GM10847 (cell line): Measurements from ENCODE around the gene C11orf86.

ENCODE experiments used
- POLR2A ChIP-seq: IDR thresholded peaks from 2 replicates; pipeline ENCODE4 v1.6.1; 2011; ENCODE audit not compliant: insufficient read length; ENCODE audit errors: extremely low read depth

C11orf86 gene

GRCh38 chr11:66978229-66978628, 3.1 kb downstream of the C11orf86 start:
- no peak for TF ChIP-seq POLR2A

DNA sequence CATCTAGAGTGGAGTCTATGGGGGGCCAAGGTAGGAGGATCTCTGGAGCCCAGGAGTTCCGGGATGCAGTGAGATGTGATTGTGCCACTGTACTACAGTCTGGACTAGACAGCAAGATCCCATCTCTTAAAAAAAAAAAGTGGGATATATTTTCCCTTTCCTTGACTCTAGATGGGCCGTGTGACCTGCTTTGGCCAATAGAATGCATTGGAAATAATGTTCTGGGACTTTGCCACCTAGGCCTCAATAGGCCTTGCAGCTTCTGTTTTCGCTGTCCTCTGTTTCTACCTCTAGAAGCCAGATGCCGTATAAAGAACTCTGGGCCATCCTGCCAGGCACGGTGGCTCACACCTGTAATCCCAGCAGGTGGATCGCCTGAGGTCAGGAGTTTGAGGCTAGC, 3.6 kb downstream of the C11orf86 start:
- no peak for TF ChIP-seq POLR2A

- no peak for TF ChIP-seq POLR2A
These were observed 4.4 kb downstream of the C11orf86 start for GRCh38 chr11:66979336-66979980.

- no peak for TF ChIP-seq POLR2A
These were observed 7.0 kb downstream of the C11orf86 start for GRCh38 chr11:66981976-66982578.

- no peak for TF ChIP-seq POLR2A
These were observed 8.3 kb downstream of the C11orf86 start for GRCh38 chr11:66983275-66983924.

- TF ChIP-seq POLR2A = no peak
These were observed 10.5 kb downstream of the C11orf86 start for GRCh38 chr11:66985508-66986177.

DNA sequence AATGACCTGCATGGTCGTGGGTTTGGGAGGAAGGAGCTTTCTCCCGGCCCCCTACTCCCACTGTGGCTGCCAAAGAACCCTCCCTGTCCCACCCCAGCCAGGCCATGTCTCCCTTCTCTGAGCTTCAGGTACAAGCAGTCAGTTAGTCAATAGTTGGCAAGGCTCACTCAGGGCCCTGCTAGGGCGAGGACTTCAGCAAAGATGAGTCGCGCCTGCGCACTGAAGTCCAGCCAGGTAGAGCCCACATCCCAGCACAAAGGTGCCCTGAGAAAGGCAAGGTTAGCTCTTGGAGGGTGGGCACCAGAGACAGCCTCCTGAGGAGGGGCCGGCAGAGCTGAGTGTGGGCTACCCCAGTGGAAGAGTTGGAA, 11.1 kb downstream of the C11orf86 start:
- TF ChIP-seq POLR2A = no peak

DNA sequence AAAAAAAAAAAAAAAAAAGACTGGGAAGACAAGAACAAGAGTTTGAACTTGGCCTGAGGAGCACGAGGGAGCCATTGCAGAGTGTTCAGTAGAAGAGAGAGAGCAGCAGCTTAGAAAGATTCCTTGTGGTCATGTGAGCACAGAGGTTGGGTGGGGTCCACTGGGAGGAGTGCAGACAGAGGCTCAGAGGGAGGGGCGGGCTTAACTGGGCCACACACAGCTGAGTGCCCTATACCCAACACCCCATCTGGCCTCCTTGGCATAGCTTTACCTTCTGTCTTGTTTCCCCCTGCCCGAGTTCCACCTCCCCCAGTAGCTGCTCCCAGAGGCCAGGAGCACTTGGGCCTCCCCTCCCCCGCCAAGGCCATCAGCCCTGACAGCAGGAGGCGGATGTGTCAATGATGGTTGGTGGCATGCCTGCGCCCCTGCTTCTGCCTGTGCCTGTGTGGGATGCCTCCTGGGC, 12.1 kb downstream of the C11orf86 start:
- no peak for TF ChIP-seq POLR2A

GRCh38 chr11:66987924-66988637, 13.0 kb downstream of the C11orf86 start:
- TF ChIP-seq POLR2A = no peak

- TF ChIP-seq POLR2A = no peak
These were observed 16.9 kb downstream of the C11orf86 start for GRCh38 chr11:66992041-66992440.

DNA sequence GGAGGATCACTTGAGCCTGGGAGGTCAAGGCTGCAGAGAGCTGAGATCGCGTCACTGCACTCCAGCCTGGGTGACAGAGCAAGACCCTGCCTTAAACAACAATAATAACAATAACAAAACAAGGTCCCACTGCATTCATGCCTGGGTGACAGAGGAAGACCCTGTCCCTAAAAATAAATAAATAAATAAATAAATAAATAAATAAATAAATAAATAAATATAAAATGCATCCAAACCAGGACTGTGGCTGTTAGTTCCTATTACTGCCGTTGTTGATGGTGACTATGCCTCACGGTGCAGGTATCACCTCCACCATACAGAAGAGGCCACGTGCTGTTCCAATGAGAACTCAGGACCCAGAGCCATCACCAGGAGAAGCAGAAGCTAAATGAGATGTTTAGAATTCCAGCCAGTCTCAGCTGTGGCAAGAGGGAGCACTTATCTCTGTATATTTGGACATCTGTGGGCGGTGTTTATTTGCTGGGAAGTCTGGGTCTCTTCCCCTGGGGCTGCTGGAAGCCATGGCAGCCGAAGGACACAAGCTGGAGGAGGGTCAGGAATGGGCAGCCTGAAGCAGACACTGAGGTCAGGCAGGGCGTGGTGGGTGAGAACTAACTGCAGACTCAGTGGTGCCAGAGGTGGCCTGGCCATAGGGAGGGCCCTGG, 21.6 kb downstream of the C11orf86 start:
- no peak for TF ChIP-seq POLR2A

DNA sequence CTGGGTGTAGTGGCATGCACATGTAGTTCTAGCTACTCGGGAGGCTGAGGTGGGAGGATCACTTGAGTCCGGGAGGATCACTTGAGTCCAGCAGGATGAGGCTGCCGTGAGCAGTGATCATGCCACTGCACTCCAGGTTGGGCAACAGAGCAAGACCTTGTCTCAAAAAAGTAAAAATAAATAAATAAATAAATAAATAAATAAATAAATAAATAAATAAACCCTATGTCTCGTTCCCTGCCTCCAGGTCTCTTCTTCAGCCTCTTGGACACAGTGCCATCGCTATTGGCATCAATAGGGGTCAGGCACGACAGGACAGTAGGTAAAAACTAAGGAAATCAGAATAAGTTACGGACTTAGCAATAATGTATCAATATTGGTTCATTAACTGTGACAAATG, 24.5 kb downstream of the C11orf86 start:
- no peak for TF ChIP-seq POLR2A

DNA sequence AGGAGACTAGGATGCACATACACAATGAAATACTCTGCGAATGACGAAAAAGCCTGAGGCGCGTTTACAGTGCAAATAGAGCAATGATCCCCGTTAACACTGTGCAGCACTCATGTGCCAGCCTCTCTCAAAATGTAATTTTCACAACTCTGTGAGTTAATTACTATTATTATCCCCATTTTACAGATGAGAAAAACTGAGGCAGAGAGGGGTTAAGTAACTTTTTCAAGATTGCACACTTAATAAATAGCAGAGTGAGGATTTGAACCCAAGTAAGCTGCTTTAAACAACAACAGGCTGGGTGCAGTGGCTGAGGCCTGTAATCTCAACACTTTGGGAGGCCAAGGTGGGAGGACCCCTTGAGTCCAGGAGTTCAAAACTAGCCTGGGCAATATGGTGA, 26.2 kb downstream of the C11orf86 start:
- no peak for TF ChIP-seq POLR2A

- no peak for TF ChIP-seq POLR2A
These were observed 27.3 kb downstream of the C11orf86 start for GRCh38 chr11:67002297-67002913.
